ENCODE measurements around the gene FOXRED2.
"Not testable (repeated sequence)": the region's sequence is repeated elsewhere in the genome, so short reads cannot be mapped to it uniquely, and the experiment has no call there.

Gene FOXRED2

GRCh38 chr22:36455571-36456463 lies 51.0 kb downstream of the FOXRED2 start:
- no peak for DNase-seq (ENCODE audit: insufficient read length, low spot score)

GRCh38 chr22:36454916-36455570 lies 51.8 kb downstream of the FOXRED2 start:
- FAIRE-seq (peak; percentile 96), DNase-seq (ENCODE audit: insufficient read length, low spot score) (peak; percentile 86)
- peak; percentile 48; the same call in 1 of the 2 replicates for TF ChIP-seq TAF1 (IDR thresholded peaks at IDR 0.05; ENCODE audit: low read depth, low read length)
- no peak for TF ChIP-seq SPI1 (IDR thresholded peaks at IDR 0.05; ENCODE audit: low read depth, low read length)
- peak; percentile 96 for TF ChIP-seq PAX5 (IDR thresholded peaks at IDR 0.05; ENCODE audit: insufficient read depth, low read length, severe bottlenecking)
- no peak for TF ChIP-seq POU2F2 (IDR thresholded peaks at IDR 0.05; ENCODE audit: low read depth, low read length)
- TF ChIP-seq POLR2A (IDR thresholded peaks at IDR 0.05; ENCODE audit: low read depth, low read length): peak; percentile 27; the same call in 1 of the 2 replicates
- peak; percentile 50; the same call in 1 of the 2 replicates for TF ChIP-seq POLR2AphosphoS5 (IDR thresholded peaks at IDR 0.05; ENCODE audit: low read depth, low read length)

More at GRCh38 chr22:36455571-36456463, 51.0 kb downstream of the FOXRED2 start:
- TF ChIP-seq POU2F2 (IDR thresholded peaks at IDR 0.05; ENCODE audit: low read depth, low read length) (no peak), POLR2A (IDR thresholded peaks at IDR 0.05; ENCODE audit: low read depth, low read length) (no peak), SPI1 (IDR thresholded peaks at IDR 0.05; ENCODE audit: low read depth, low read length) (no peak), PAX5 (IDR thresholded peaks at IDR 0.05; ENCODE audit: insufficient read depth, low read length, severe bottlenecking) (no peak), POLR2AphosphoS5 (IDR thresholded peaks at IDR 0.05; ENCODE audit: low read depth, low read length) (no peak), TAF1 (IDR thresholded peaks at IDR 0.05; ENCODE audit: low read depth, low read length) (no peak)
- peak; percentile 38 for FAIRE-seq

- TF ChIP-seq POLR2AphosphoS5 (IDR thresholded peaks at IDR 0.05; ENCODE audit: low read depth, low read length) (no peak), SPI1 (IDR thresholded peaks at IDR 0.05; ENCODE audit: low read depth, low read length) (no peak), POLR2A (IDR thresholded peaks at IDR 0.05; ENCODE audit: low read depth, low read length) (no peak), PAX5 (IDR thresholded peaks at IDR 0.05; ENCODE audit: insufficient read depth, low read length, severe bottlenecking) (no peak), TAF1 (IDR thresholded peaks at IDR 0.05; ENCODE audit: low read depth, low read length) (no peak), POU2F2 (IDR thresholded peaks at IDR 0.05; ENCODE audit: low read depth, low read length) (no peak)
- DNase-seq (ENCODE audit: insufficient read length, low spot score) (no peak), FAIRE-seq (no peak)
These were observed 52.9 kb downstream of the FOXRED2 start for GRCh38 chr22:36453855-36454378.

- not testable (repeated sequence) for DNase-seq (ENCODE audit: insufficient read length, low spot score); FAIRE-seq
- TF ChIP-seq SPI1 (IDR thresholded peaks at IDR 0.05; ENCODE audit: low read depth, low read length): peak; percentile 84
These were observed 53.7 kb downstream of the FOXRED2 start for GRCh38 chr22:36452978-36453607.

GRCh38 chr22:36452250-36452977 lies 54.4 kb downstream of the FOXRED2 start:
- no peak for DNase-seq (ENCODE audit: insufficient read length, low spot score)
- FAIRE-seq: no peak
- TF ChIP-seq POLR2AphosphoS5 (IDR thresholded peaks at IDR 0.05; ENCODE audit: low read depth, low read length) (no peak), SPI1 (IDR thresholded peaks at IDR 0.05; ENCODE audit: low read depth, low read length) (no peak), POU2F2 (IDR thresholded peaks at IDR 0.05; ENCODE audit: low read depth, low read length) (no peak), TAF1 (IDR thresholded peaks at IDR 0.05; ENCODE audit: low read depth, low read length) (no peak), POLR2A (IDR thresholded peaks at IDR 0.05; ENCODE audit: low read depth, low read length) (no peak), PAX5 (IDR thresholded peaks at IDR 0.05; ENCODE audit: insufficient read depth, low read length, severe bottlenecking) (no peak)

- not testable (repeated sequence) for FAIRE-seq; DNase-seq (ENCODE audit: insufficient read length, low spot score)
These were observed 55.9 kb downstream of the FOXRED2 start for GRCh38 chr22:36450923-36451322.

- FAIRE-seq (no peak), DNase-seq (ENCODE audit: insufficient read length, low spot score) (no peak)
- TF ChIP-seq PAX5 (IDR thresholded peaks at IDR 0.05; ENCODE audit: insufficient read depth, low read length, severe bottlenecking) (no peak), SPI1 (IDR thresholded peaks at IDR 0.05; ENCODE audit: low read depth, low read length) (no peak), POLR2AphosphoS5 (IDR thresholded peaks at IDR 0.05; ENCODE audit: low read depth, low read length) (no peak), POU2F2 (IDR thresholded peaks at IDR 0.05; ENCODE audit: low read depth, low read length) (no peak), TAF1 (IDR thresholded peaks at IDR 0.05; ENCODE audit: low read depth, low read length) (no peak), POLR2A (IDR thresholded peaks at IDR 0.05; ENCODE audit: low read depth, low read length) (no peak)
These were observed 57.2 kb downstream of the FOXRED2 start for GRCh38 chr22:36449596-36450175.

GRCh38 chr22:36447632-36448031 lies 59.2 kb downstream of the FOXRED2 start:
- TF ChIP-seq PAX5 (IDR thresholded peaks at IDR 0.05; ENCODE audit: insufficient read depth, low read length, severe bottlenecking): no peak
- no peak for TF ChIP-seq POLR2AphosphoS5 (IDR thresholded peaks at IDR 0.05; ENCODE audit: low read depth, low read length)
- no peak for TF ChIP-seq POLR2A (IDR thresholded peaks at IDR 0.05; ENCODE audit: low read depth, low read length)
- TF ChIP-seq POU2F2 (IDR thresholded peaks at IDR 0.05; ENCODE audit: low read depth, low read length): no peak
- TF ChIP-seq SPI1 (IDR thresholded peaks at IDR 0.05; ENCODE audit: low read depth, low read length): peak; percentile 50
- no peak for TF ChIP-seq TAF1 (IDR thresholded peaks at IDR 0.05; ENCODE audit: low read depth, low read length)
- DNase-seq (ENCODE audit: insufficient read length, low spot score) (no peak), FAIRE-seq (no peak)

Measured in GM12891 (cell line).